ENCODE measurements around the gene METTL14.

DNA sequence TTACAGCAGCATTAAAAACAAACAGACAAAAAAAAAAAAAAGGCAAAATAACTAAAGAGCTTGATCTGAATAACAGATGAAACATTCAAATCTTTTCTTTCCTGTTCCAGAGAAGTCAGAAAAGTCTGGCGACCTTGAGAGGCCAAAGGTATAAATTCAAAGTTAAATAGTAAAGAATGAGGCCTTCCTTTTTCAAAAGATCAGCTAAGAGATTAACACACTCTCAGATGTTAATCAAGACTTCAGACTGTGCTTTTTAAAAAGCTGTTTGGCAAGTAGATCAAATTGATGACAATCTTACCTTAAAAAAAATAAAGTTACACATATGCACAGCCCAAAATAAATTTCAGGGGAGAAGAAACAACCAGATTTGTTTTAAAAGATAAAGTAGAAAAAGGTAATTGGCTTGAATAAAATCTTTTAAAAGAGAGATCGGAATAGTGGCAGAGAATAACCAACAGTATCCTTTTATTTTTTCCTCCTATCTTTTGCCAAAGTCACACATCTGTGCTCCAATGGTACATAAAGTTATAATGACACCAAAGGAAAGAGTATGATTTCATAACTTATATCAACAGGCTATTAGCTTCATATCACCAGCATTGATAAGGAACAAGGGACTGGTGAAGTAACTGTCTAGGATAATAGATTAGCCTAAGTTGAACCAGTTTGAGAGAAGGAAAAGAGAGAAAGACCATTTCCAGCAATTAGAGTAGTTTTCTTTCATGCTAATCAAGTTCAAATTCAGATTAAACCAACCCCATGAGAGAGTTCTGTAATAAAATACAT, 70.4 kb downstream of the METTL14 start:
- TF ChIP-seq CTCF (conservative IDR thresholded peaks at IDR 0.05; ENCODE audit: low read length) (no peak), EZH2phosphoT487 (IDR thresholded peaks at IDR 0.05; ENCODE audit: borderline replicate concordance) (no peak)
